Measurements from ENCODE around the gene KLRC4. TPM values are rescaled to one million over a fixed set of nuclear protein-coding genes. Genes with fewer than 3 reads are reported as not detected.
A peak's percentile ranks its signal among the peaks of the same experiment; 100 is the strongest.
"Not testable (repeated sequence)": the region's sequence is repeated elsewhere in the genome, so short reads cannot be mapped to it uniquely, and the experiment has no call there.

Gene KLRC4
- total RNA-seq, 1 donor from 2014 or later = 0.85 TPM

DNA sequence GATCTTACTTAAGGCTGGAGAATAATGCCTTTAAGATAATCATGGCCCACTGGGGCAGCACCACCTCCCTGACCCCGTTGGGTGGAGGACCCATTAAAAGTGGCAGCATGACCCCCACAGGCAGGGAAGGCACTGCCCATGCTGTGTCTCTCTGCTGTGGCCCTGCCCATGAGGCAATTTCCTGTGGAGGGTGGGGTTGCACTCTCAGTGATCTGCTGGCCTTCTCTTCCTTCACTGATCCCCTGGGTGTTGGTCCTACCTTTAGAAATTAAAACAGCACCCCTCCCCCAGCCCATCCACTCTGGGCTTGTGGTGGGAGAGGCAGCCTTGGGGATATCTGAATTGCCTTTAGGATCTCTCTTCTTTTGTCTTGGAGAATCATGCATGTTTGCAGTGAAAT is 37.0 kb downstream of the KLRC4 start:
- intact Hi-C loops (cut with DNase I) = no loop called here
- DNase-seq (ENCODE audit: low spot score) (no peak), ATAC-seq (peak; percentile 58)

DNA sequence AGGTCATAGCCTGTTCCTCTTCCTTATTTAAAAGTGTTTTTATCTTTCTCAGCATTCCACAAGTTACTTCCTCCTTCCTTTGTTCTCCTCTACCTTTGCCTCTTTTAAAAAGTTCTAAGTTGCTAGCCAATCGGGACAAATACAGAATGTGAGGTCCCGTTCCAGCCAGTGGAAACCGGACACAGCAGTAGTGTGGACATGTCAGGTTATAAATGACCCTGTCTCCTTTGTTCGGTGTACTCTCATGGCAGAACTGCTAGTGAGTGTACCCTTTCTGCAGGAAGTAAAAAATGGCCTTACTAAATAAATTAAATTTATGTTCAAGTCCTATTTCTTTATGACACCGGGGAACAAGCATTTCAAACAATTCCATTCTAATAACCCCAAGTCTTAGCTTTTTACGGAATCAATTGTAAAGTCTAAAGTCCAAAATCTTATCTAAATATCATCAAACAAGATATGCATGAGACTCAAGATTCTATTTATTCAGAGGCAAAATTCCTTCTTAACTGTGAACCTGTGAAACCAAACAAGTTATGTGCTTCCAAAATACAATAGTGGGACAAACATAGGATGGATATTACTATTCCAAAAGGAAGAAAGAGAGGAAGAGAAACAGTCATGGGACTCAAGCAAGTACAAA is 37.5 kb downstream of the KLRC4 start:
- DNase-seq (ENCODE audit: low spot score); intact Hi-C loops (cut with DNase I); ATAC-seq: not testable (repeated sequence)

DNA sequence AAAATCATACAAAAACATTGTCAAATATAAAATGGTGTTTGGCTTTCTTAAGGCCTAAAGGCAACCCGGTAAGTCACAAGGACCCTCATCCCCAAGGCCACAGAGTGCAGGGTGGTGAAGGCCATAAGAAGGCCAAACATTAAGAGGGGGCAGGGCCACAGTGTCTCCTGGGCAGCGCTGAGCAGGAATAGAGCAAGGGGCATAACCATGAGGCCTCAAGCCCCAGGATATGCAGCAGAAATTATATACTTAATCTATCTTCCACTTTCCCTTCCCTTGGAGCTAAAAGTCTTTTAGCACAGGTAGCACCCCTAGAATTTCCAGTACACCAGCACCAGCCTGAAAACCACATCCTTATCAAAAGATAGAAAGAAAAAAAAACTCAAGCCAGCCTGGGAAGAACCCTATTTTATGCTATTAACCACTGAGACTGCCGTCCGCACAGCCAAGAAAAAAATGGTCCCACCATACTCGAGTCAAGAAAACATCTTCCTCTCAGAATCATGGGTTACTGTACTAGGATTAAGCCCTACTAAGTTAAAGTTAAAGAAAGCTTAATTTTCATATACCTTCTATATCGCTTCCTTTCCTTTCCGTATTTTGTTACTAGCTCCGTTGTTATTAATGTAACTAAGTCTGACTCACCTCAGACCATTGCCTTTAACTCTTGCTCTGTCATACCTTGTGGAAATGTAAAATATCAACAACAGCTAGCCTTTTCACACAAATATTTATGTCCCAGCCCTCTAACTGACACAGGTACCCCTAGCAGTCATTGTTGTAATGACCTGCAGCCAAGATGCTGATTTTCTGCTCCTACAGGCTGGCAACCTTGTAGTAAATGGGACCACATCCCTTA is 39.8 kb downstream of the KLRC4 start:
- no peak for ATAC-seq
- intact Hi-C loops (cut with DNase I) = no loop called here

DNA sequence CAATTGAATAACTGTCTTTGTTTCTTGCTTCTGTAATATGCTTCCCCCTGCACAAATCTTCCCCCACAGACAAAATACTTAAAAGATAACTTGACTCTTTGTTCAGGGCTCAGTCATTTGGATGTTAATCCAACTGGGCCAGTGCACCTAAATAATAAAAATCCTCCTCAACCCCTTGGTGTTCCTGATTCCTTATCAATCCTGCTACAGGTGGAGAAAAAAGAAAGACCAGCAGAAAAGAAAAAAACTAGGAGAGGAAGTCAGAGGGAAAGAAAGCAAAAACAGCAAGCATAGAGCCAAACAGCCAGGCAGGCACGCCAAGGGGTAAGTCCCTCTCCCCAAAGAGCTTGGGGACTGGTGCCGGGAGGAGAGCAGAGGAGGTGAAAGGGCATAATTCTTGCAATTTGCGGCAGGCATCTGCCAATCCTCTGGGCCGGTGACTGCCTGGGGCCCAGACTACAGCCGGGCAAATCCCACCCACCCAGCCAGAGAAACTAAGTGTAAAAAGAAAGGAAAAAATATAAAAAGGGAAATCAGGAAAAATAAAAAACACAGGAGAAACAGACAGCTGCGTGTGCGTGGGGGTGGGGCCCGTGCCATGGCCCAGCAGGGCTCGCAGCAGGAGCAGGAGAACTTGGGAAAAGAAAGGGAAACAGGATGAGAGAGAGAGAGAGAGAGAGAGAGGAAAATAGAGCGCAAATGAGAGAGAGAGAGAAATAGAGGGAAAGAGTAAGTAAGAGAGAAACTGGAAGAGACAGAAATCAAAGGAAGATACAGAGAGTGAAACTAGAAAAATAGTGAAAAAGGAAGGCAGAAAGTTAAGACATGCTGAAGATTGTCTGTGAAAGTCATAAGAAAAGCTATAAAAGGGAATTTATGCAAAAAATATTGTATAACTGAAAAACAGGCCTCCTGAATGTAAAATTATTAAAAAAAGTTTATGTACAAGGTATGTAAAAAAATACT is 41.1 kb downstream of the KLRC4 start:
- intact Hi-C loops (cut with DNase I) = no loop called here
- DNase-seq (ENCODE audit: low spot score) (no peak), ATAC-seq (no peak)

More for the DNA sequence above, 39.8 kb downstream of the KLRC4 start:
- DNase-seq (ENCODE audit: low spot score) = no peak

DNA sequence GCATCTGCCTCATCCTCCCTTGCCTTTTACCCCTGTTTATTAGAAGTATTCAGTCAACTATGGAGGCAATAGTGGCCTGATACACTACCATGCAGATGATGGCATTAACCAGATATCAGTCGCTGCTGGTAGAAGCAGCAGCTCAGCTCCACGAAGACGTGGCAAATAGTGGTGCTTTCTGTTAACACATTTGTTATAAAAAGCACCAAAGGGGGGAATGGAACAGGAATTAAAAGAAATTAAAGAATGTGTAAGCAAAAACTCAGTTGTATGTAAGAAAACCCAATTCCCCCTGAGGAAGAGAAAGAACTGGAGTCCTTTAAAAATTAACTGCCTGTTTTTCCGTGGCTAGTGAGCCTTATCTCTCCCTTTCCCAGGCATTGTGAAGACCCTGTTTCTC is 41.8 kb downstream of the KLRC4 start:
- intact Hi-C loops (cut with DNase I); ATAC-seq; DNase-seq (ENCODE audit: low spot score): not testable (repeated sequence)

DNA sequence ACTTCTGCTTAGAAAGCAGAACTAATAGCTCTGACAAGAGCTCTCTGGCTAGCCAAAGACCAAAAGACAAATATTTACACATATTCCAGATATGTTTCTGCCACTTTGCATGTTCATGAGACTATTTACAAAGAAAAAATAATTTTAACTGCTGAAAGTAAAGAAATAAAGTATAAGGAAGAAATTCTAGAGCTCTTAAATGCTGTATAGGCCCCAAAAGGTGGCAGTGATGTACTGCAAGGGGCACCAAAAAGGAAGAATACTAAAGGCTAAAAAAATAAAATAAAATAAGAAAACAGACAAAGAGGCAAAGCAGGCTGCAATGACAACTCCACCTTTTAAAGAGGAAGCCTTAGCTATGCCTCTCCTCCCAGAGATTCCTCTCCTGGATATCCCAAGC is 42.7 kb downstream of the KLRC4 start:
- intact Hi-C loops (cut with DNase I) = no loop called here
- DNase-seq (ENCODE audit: low spot score) (no peak), ATAC-seq (no peak)

DNA sequence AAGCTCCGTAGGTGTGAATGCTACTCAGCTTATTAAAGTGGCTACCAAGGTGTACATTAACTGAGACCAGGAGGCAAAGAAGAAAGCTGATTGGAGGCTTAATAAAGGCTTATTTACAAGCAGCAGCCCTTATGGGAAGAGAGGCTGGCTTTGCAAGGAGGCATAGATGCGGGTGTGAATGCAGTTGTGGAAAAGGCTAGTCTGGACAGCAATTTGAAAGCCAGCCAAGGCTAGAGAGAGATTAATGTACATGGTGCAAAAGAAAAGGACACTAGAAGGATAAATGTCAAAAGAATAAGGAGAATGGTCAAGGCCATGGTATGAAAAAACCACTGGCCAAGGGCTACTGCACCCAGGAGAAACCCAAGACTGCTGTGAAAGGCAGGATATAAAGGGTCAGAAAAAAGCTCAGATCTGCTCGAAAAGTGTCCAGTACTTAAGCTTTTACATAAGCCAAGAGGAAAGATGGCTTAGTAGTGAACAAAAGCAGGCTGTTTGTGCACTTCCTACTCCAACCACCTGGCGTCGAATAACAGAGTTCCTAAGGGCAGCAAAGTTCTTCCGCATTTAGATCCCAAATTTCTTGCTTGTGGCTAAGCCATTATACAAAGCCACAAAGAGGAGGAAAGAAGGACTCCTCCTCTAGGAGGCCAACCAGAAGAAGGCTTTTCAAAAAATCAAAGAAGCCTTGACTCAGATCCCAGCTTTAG is 43.7 kb downstream of the KLRC4 start:
- ATAC-seq (no peak), DNase-seq (ENCODE audit: low spot score) (no peak)
- intact Hi-C loops (cut with DNase I) = no loop called here

DNA sequence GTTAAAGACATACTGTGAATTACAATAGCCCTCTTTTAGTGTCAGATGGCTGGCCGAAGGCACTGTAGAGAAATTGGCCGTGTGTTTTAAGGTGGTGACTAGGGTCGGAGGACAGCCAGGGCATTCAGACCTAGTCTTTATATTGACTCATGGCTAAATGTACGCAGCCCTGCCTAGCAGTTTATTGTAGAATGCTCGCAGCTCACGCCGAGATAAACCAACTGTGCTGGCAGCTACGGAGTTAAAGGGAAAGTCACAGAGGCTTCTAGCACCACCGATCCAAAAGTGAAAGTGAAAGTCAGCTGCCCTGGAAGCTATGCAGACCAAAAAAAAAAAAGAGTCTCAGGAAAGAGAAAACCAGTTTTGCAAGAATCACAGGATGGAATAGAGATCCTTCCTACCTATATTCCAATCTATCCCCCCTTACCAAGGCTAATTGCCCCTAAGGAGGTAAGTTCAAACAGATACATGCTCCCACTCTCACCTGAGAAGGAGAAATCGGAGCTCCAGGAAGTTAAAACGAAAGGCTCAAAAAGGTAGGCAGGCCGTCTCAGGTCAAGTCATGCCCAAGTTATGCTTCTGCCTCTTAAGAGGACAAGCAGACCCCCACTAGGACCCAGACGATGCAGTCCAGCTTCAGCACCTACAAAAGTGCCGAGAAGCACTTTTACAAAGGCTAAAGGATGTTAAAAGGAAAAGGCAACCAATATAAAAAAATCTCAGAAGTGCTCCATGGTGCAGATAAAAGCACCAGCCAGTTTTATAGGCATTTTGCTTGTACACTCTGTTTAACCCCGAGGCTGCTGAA is 44.5 kb downstream of the KLRC4 start:
- ATAC-seq (peak; percentile 89), DNase-seq (ENCODE audit: low spot score) (no peak)
- intact Hi-C loops (cut with DNase I) = no loop called here

DNA sequence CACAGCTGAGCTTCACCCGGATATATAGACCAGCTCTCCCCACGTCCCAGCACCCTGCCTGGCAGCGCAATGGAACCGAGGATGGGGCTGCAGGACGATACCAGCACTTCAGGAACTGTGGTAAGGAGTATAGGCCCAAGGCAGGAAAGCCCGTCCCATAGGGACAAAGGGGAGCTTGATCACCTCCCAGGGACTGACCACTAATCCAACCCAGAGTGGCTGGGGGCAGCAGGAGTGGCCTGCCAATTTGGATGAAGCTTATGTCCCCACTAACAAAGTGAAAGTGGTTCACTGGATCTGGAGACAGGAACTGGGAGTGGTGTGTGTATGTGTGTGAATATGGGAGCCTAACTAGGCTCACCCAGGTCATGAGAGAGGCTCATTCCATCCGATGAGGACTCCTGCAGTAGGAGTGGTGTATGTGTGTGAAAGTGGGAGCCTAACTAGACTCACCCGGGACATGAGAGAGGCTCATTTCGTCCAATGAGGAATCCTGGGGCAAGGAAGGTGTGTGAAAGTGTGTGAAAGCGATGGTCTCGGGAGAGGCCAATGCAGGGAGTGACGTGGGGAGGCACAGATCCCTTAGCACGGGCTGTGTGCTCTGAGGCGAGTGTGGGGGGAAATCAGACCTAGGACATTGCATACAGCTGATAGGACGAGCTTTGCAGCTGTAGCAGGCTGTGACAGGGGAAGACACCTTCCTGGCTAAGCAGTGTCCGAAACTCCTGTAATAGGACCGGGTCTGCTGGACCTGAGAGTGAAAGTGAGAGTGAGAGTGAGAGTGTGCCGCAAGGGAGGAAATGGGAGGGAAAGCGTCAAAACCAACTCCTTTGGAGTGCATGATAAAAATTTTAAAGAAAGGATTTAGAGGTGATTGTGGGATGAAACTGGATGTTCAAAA is 45.4 kb downstream of the KLRC4 start:
- DNase-seq (ENCODE audit: low spot score) (peak; percentile 65), ATAC-seq (peak; percentile 85)

DNA sequence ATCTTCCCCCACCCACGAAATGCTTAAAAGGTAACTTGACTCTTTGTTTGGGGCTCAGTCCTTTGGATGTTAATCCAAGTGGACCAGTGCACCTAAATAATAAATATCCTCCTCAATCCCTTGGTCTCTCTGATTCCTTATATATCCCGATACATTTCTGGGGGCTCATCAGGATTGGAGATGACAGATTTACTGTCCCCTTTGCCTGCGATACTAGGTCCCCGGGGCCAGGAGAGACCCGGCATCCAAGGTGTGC is 46.0 kb downstream of the KLRC4 start:
- no peak for ATAC-seq
- intact Hi-C loops (cut with DNase I) = no loop called here
- no peak for DNase-seq (ENCODE audit: low spot score)

More for the DNA sequence above, 45.4 kb downstream of the KLRC4 start:
- intact Hi-C loops (cut with DNase I) = no loop called here

DNA sequence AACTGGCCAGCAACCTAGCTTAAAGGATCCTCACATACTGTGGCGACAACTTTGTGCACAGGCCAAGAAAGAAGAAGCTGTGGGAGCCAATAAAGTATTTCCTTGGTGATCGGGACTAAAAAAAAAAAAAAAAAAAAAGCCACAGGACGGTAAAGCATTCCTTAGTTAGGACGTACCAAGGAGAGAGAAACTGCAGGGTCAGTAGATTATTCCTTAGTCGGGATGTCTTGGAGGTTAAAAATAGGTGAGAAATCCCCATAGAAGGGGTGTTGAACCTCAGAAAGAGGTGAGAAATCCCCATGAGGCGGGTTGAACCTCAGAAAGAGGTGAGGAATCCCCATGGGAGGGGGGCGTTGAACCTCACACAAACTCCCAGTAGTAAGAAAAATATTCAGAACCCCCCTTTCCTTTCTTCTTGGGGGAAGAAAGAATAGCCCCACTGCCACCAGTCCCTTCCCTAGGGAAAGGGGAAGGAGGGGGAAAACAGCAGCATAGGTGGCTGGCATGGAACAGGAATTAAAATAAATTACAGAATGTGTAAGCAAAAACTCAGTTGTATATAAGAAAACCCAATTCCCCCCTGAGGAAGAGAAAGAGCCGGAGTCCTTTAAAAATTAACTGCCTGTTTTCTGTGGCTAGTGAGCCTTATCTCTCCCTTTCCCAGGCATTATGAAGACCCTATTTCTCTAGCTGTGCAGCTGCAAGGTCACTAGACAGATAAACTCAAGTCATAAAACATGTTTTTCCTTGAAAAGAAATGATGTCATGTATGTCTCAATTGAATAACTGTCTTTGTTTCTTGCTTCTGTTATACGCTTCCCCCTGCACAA is 46.5 kb downstream of the KLRC4 start:
- no peak for ATAC-seq
- intact Hi-C loops (cut with DNase I) = no loop called here
- DNase-seq (ENCODE audit: low spot score) = no peak

DNA sequence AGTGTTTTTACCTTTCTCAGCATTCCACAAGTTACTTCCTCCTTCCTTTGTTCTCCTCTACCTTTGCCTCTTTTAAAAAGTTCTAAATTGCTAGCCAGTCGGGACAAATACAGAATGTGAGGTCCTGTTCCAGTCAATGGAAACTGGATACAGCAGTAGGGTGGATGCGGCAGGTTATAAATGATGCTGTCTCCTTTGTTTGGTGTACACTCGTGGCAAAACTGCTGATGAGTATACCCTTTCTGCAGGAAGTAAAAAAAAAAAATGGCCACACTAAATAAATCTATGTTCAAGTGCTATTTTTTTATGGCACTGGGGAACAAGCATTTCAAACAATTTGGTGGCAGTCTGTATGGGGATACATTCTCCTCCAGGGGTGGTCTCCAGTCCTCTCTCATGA is 47.2 kb downstream of the KLRC4 start:
- no peak for ATAC-seq
- intact Hi-C loops (cut with DNase I) = no loop called here
- DNase-seq (ENCODE audit: low spot score) = no peak

DNA sequence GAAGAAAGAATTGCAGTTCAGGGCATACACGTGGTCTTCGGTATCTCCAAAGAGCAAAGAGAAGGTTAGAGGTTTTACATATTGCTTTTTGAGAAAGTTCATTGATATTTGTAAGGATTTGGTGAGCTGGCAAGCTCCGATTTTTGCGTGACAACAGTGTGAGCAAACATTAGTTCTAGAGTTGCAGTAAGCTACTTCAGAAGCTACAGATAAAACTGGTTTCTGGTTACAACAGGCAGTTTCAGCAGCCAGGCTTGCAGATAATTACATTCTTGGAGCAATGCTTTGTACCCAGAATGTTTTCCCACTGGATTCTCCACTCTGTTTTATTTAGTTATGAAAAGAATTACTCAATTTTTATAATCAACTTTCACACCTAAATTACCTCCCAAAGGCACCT is 47.9 kb downstream of the KLRC4 start:
- DNase-seq (ENCODE audit: low spot score) = no peak

DNA sequence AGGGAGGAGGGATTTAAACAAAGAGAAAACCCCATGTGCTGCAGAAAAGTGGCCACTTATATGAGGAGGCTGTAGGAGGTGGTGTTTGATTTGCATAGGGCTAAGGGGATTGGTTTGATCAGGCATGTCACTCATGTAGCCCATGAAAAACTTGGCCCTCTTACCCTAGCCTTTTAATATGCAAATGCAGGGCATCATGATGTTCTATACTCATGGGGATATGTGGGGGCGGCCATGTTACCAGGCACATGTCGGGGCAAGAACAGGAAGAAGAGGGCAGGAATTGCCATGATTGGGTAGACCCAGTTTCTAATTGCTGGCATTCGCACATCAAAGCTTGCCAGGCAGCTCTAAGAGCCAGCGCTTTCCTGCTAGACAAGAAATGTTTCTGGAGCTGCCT is 48.5 kb downstream of the KLRC4 start:
- intact Hi-C loops (cut with DNase I) = no loop called here
- no peak for DNase-seq (ENCODE audit: low spot score)

More for the DNA sequence above, 47.9 kb downstream of the KLRC4 start:
- ATAC-seq = no peak
- intact Hi-C loops (cut with DNase I) = no loop called here

DNA sequence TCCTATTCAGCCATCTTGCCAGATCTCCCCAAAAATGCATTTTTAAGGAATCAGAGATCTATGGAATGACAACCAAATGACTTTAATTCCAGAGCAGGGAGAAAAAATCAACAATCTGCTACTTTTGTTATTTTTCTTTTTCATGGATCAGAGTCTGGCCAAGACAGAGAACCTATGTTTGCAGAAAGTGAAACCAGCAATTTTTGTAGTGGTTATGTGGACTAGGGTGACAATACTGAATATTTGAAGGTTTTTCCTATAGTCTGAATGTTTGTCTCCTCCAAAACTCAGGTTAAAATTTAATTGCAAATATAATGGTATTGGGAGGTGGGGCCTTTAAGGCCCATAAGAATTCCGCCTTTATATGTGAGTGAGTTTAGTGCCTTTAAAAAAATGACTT is 50.6 kb downstream of the KLRC4 start:
- intact Hi-C loops (cut with DNase I) = no loop called here
- ATAC-seq (no peak), DNase-seq (ENCODE audit: low spot score) (no peak)

More for the DNA sequence above, 48.5 kb downstream of the KLRC4 start:
- ATAC-seq = no peak

DNA sequence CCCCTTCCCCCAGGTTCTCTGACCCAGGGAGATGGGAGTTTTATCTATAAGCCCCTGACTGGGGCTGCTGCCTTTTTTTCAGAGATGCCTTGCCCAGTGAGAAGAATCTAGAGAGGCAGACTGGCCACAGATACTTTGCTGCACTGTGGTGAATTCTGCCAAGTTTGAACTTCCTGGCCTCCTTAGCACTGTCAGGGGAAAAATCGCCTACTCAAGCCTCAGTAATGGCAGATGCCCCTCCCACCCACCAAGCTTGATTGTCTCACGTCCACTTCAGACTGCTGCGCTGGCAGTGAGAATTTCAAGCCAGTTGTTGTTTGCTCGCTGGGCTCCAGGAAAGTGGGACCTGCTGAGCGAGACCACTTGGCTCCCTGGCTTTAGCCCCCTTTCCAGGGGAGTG is 51.4 kb downstream of the KLRC4 start:
- DNase-seq (ENCODE audit: low spot score) = no peak
- no peak for ATAC-seq
- intact Hi-C loops (cut with DNase I) = no loop called here

Data from sciatic nerve (tissue), 2 donors.